D721Med (cell line): ENCODE measurements around the gene NTF4.

Experiments used
- DNase-seq: peaks from one replicate; pipeline ENCODE4 v3.0.0; 2011; ENCODE audit warnings: low spot score; ENCODE audit not compliant: insufficient read length
- FAIRE-seq: peaks from 2 replicates; lab custom pipeline; 2011; peaks lifted over from hg19 to GRCh38; lab: Jason Lieb, UNC
- CTCF ChIP-seq: IDR thresholded peaks from 2 replicates; pipeline ENCODE4 v1.5.1; 2012; ENCODE audit warnings: mild to moderate bottlenecking, control low read depth; ENCODE audit not compliant: insufficient read depth; ENCODE audit errors: missing control alignments

Gene NTF4

GRCh38 chr19:49014123-49014869, 50.3 kb downstream of the NTF4 start:
- DNase-seq: no peak
- no peak for TF ChIP-seq CTCF
- FAIRE-seq: no peak

- DNase-seq: no peak
- FAIRE-seq: no peak
- no peak for TF ChIP-seq CTCF
Observed at GRCh38 chr19:49011194-49011593, 53.4 kb downstream of the NTF4 start.
